ENCODE results near the gene AIG1. TPM values are rescaled to one million over a fixed set of nuclear protein-coding genes. Genes with fewer than 3 reads are reported as not detected.

AIG1 gene
- total and polyA plus RNA-seq, 2 of the 4 experiments (the other 2 are of a cell fraction): 21.3 to 27.1 TPM

GRCh38 chr6:143335865-143336264, 275.2 kb downstream of the AIG1 start:
- intact Hi-C loops (cut with micrococcal nuclease): no loop called here
- no peak overlapping the region for H3K4me2 ChIP-seq (ENCODE audit: low read depth, low read length)
- POLR2A ChIA-PET (ENCODE audit: unreplicated experiment): no interaction called here

More at GRCh38 chr6:143335865-143336264, 275.2 kb downstream of the AIG1 start:
- no peak overlapping the region for H4K5ac ChIP-seq (ENCODE audit: low read depth, low read length)
- H3K14ac ChIP-seq (replicated peaks; ENCODE audit: low read depth, low read length): no peak overlapping the region
- H3K23ac ChIP-seq (ENCODE audit: low read depth, low read length): no peak overlapping the region
- DNase-seq: no peak
- H2AK5ac ChIP-seq (ENCODE audit: low read depth, low read length): no peak overlapping the region; the same call in 1 of the 2 replicates
- peak overlapping the region; percentile 16; the same call in 1 of the 2 replicates for H2BK20ac ChIP-seq (ENCODE audit: low read depth, low read length)
- H4K20me1 ChIP-seq (ENCODE audit: insufficient read depth, low read length): no peaks in the 10 kb centered on the region
- H2BK5ac ChIP-seq (ENCODE audit: low read depth, low read length, poor library complexity, severe bottlenecking): no peak overlapping the region
- WGBS, 2 experiments (ENCODE audit: extremely low coverage in 2 of 2, insufficient read length in 1 of 2): no CpG with 5 or more reads among the region's 2 CpGs
- no peak overlapping the region for H3K18ac ChIP-seq (ENCODE audit: low read depth, low read length)
- no peaks in the 10 kb centered on the region; the same call in 1 of the 2 replicates for H3K9me1 ChIP-seq (ENCODE audit: insufficient read depth, low read length)
- H2BK120ac ChIP-seq (ENCODE audit: low read depth, low read length): peak overlapping the region; percentile 30; the same call in 1 of the 2 replicates
- no peak overlapping the region for H2AFZ ChIP-seq (replicated peaks; ENCODE audit: low read length, poor library complexity)
- no peak for TF ChIP-seq MXI1 (IDR thresholded peaks at IDR 0.05; ENCODE audit: borderline replicate concordance, low read depth, low read length)
- TF ChIP-seq CHD1 (IDR thresholded peaks at IDR 0.05; ENCODE audit: low read depth, low read length): no peak
- TF ChIP-seq RFX5 (IDR thresholded peaks at IDR 0.05; ENCODE audit: low read depth, low read length): no peak
- TF ChIP-seq CEBPB (IDR thresholded peaks at IDR 0.05; ENCODE audit: low read depth, low read length): no peak
- no peak for TF ChIP-seq ELK1 (IDR thresholded peaks at IDR 0.05; ENCODE audit: borderline replicate concordance, low read depth, low read length)
- no peak for TF ChIP-seq RAD21 (IDR thresholded peaks at IDR 0.05; ENCODE audit: low read length)
- ATAC-seq (ENCODE audit: low read depth): no peak
- no peak overlapping the region for H3K56ac ChIP-seq (ENCODE audit: extremely low read depth, insufficient read depth, low read length)
- in situ Hi-C loops (cut with MboI; ENCODE audit: low sequenced_read_pairs): no loop called here
- CTCF ChIA-PET: interaction anchor here (0.6 kb wide), 1 partner anchor 216 kb away, joined by 3 read pairs; no protein-coding TSS in a partner anchor
- no peaks in the 10 kb centered on the region for H3K36me3 ChIP-seq (ENCODE audit: control insufficient read depth, insufficient read depth, low read length)
- dilution Hi-C loops (cut with HindIII; ENCODE audit: low sequenced_read_pairs, unreplicated experiment): no loop called here
- no peak overlapping the region for H2AK9ac ChIP-seq (replicated peaks; ENCODE audit: low read depth, low read length, poor library complexity)
- H4K91ac ChIP-seq (ENCODE audit: insufficient read depth, low read depth, low read length): no peak overlapping the region
- no peak overlapping the region for H2BK15ac ChIP-seq (ENCODE audit: low read depth, low read length)
- H3K79me1 ChIP-seq (ENCODE audit: low read depth in 1 of 2, low read length in 2 of 2): no peaks in the 10 kb centered on the region
- no peak overlapping the region for H3K4me3 ChIP-seq (ENCODE audit: insufficient read depth, low read depth, low read length)
- H3K9ac ChIP-seq (ENCODE audit: low read depth, low read length): no peak overlapping the region
- H3K27me3 ChIP-seq (ENCODE audit: control insufficient read depth, insufficient read depth, low read length): no peaks in the 10 kb centered on the region
- no peak overlapping the region for H3K27ac ChIP-seq (ENCODE audit: insufficient read depth, low read length)
- no peak overlapping the region; the same call in 1 of the 2 replicates for H3K4ac ChIP-seq (ENCODE audit: low read depth, low read length)
- H3K9me3 ChIP-seq (ENCODE audit: control insufficient read depth, insufficient read depth, low read length): no peaks in the 10 kb centered on the region
- no TSS peak for BruUV-seq (replicated peaks)
- H4K8ac ChIP-seq (ENCODE audit: low read depth in 2 of 2, low read length in 2 of 2): no peak overlapping the region
- peaks cover 4% of the 10 kb centered on the region; the same call in 1 of the 2 replicates for H3K4me1 ChIP-seq (ENCODE audit: control insufficient read depth, insufficient read depth, low read length)
